H1 (cell line): Measurements from ENCODE around the gene PRR5L. TPM values are rescaled to one million over a fixed set of nuclear protein-coding genes. Genes with fewer than 3 reads are reported as not detected.

ENCODE experiments used
- CTCF ChIA-PET: fragments of 300-600 bp; sonication (Branson Sonifier 250); formaldehyde crosslinking; loops from one replicate; lab custom pipeline; 2021; ENCODE audit not compliant: partially characterized antibody; lab: Charles Lee
- POLR2A ChIA-PET: fragments of 300-600 bp; sonication (Branson Sonifier 250); formaldehyde crosslinking; loops from one replicate; lab custom pipeline; 2021; ENCODE audit warnings: inconsistent platforms; ENCODE audit not compliant: partially characterized antibody; lab: Charles Lee
- DNase-seq, 2 experiments: peaks; one replicate each; pipeline versions ENCODE4 v3.0.0 to v3.0.0-alpha.2; 2010 to 2022; ENCODE audit warnings: low spot score in 2 of 2, low read depth in 1 of 2, mixed read lengths in 1 of 2
- FAIRE-seq: peaks from 2 replicates; lab custom pipeline; 2011; peaks lifted over from hg19 to GRCh38; lab: Jason Lieb, UNC
- H2AFZ ChIP-seq: 2 replicates; pipeline ENCODE4 v1.8.1; 2012; ENCODE audit warnings: low read length, inconsistent platforms
- H2AK5ac ChIP-seq: 2 replicates; pipeline ENCODE4 v1.6.1; 2013; ENCODE audit warnings: low read depth, low read length
- H2BK120ac ChIP-seq: replicated peaks from 2 replicates; pipeline ENCODE3; 2013; ENCODE audit warnings: low read depth, low read length, inconsistent platforms
- H2BK12ac ChIP-seq: 2 replicates; pipeline ENCODE4 v1.6.1; 2013; ENCODE audit warnings: low read depth, low read length
- H2BK15ac ChIP-seq: 2 replicates; pipeline ENCODE4 v1.6.1; 2013; ENCODE audit warnings: low read length
- H2BK20ac ChIP-seq: 2 replicates; pipeline ENCODE4 v1.6.1; 2013; ENCODE audit warnings: low read length
- H2BK5ac ChIP-seq: 2 replicates; pipeline ENCODE4 v1.6.1; 2013; ENCODE audit warnings: low read depth, low read length
- H3K14ac ChIP-seq: 2 replicates; pipeline ENCODE4 v1.6.1; 2013; ENCODE audit warnings: inconsistent platforms; ENCODE audit not compliant: insufficient read length
- H3K18ac ChIP-seq: 2 replicates; pipeline ENCODE4 v1.6.1; 2013; ENCODE audit warnings: low read length; ENCODE audit errors: extremely low read depth
- H3K23ac ChIP-seq: 2 replicates; pipeline ENCODE4 v1.6.1; 2013; ENCODE audit warnings: inconsistent platforms; ENCODE audit not compliant: insufficient read length
- H3K23me2 ChIP-seq: 2 replicates; pipeline ENCODE4 v1.6.1; 2013; ENCODE audit warnings: low read depth, low read length
- H3K27ac ChIP-seq: 2 replicates; pipeline ENCODE4 v1.6.1; 2011; ENCODE audit warnings: low read depth, low read length, inconsistent platforms
- H3K27me3 ChIP-seq, 4 experiments: replicated peaks in 1 of 4; 1 replicate in 1 of 4; 2 replicates in 3 of 4; pipeline versions ENCODE4 v1.6.1 to v1.8.1; 2011 to 2013; ENCODE audit warnings: low read length in 3 of 4, mild to moderate bottlenecking in 3 of 4, inconsistent platforms in 2 of 4, mixed read lengths in 2 of 4, moderate library complexity in 1 of 4; ENCODE audit not compliant: control insufficient read depth in 3 of 4, insufficient read depth in 3 of 4; ENCODE audit errors: extremely low read depth in 1 of 4
- H3K36me3 ChIP-seq, 4 experiments: 2 replicates each; pipeline versions ENCODE4 v1.6.1 to v1.8.1; 2011 to 2013; ENCODE audit warnings: mild to moderate bottlenecking in 4 of 4, low read length in 3 of 4, moderate library complexity in 2 of 4, control low read depth in 1 of 4, inconsistent platforms in 1 of 4; ENCODE audit not compliant: insufficient read depth in 4 of 4, control insufficient read depth in 2 of 4
- H3K4ac ChIP-seq: replicated peaks from 2 replicates; pipeline ENCODE3; 2013; ENCODE audit warnings: low read length, low read depth, mixed read lengths, inconsistent platforms; ENCODE audit not compliant: insufficient read length
- H3K4me1 ChIP-seq, 4 experiments: replicated peaks in 1 of 4; 1 replicate in 1 of 4; 2 replicates in 3 of 4; pipeline versions ENCODE4 v1.6.1 to v1.8.1; 2011 to 2013; ENCODE audit warnings: low read length in 3 of 4, inconsistent platforms in 2 of 4, mixed read lengths in 1 of 4; ENCODE audit not compliant: insufficient read depth in 4 of 4, control insufficient read depth in 3 of 4
- H3K4me2 ChIP-seq, 2 experiments: 2 replicates each; pipeline versions ENCODE4 v1.6.1 to v1.8.1; 2011 to 2013; ENCODE audit warnings: low read depth in 2 of 2, low read length in 2 of 2, control low read depth in 1 of 2, inconsistent platforms in 1 of 2, mild to moderate bottlenecking in 1 of 2; ENCODE audit not compliant: insufficient read depth in 1 of 2
- H3K4me3 ChIP-seq, 4 experiments: fragments of 200-600, 300-600 bp in 1 of 4; sonication (generic), shearing (Covaris generic), sonication (Bioruptor Twin) in 1 of 4; 2 replicates each; pipeline versions ENCODE4 v1.5.1 to v1.8.1; 2011 to 2016; ENCODE audit warnings: low read length in 4 of 4, low read depth in 3 of 4, control low read depth in 2 of 4, inconsistent platforms in 2 of 4, mild to moderate bottlenecking in 2 of 4, mixed read lengths in 1 of 4, moderate library complexity in 1 of 4; ENCODE audit not compliant: insufficient read depth in 2 of 4; ENCODE audit errors: extremely low read depth in 1 of 4
- H3K56ac ChIP-seq: replicated peaks from 2 replicates; pipeline ENCODE3; 2013; ENCODE audit warnings: low read depth, mild to moderate bottlenecking, mixed read lengths, low read length, inconsistent platforms; ENCODE audit not compliant: insufficient read length
- H3K79me1 ChIP-seq: 2 replicates; pipeline ENCODE4 v1.6.1; 2013; ENCODE audit warnings: low read depth, low read length, control low read depth
- H3K79me2 ChIP-seq, 2 experiments: 2 replicates each; pipeline versions ENCODE4 v1.6.1 to v1.8.1; 2012 to 2013; ENCODE audit warnings: low read length in 2 of 2, mild to moderate bottlenecking in 2 of 2, inconsistent platforms in 1 of 2; ENCODE audit not compliant: insufficient read depth in 2 of 2, control insufficient read depth in 1 of 2
- H3K9ac ChIP-seq, 4 experiments: replicated peaks in 1 of 4; 1 replicate in 1 of 4; 2 replicates in 3 of 4; pipeline versions ENCODE4 v1.6.1 to v1.8.1; 2011 to 2013; ENCODE audit warnings: low read depth in 3 of 4, low read length in 3 of 4, control low read depth in 2 of 4, mild to moderate bottlenecking in 2 of 4, moderate library complexity in 2 of 4, inconsistent platforms in 1 of 4; ENCODE audit errors: extremely low read depth in 1 of 4
- H3K9me3 ChIP-seq, 2 experiments: 2 replicates each; pipeline versions ENCODE4 v1.6.1 to v1.8.1; 2012 to 2013; ENCODE audit warnings: mild to moderate bottlenecking in 2 of 2, moderate library complexity in 2 of 2, control low read depth in 1 of 2, inconsistent platforms in 1 of 2, low read depth in 1 of 2, low read length in 1 of 2, mixed read lengths in 1 of 2; ENCODE audit not compliant: insufficient read depth in 2 of 2
- H4K20me1 ChIP-seq, 2 experiments: replicated peaks in 1 of 2; 2 replicates each; pipeline versions ENCODE3 to v1.8.1; 2011 to 2013; ENCODE audit warnings: inconsistent platforms in 2 of 2, low read length in 2 of 2, mild to moderate bottlenecking in 1 of 2; ENCODE audit not compliant: insufficient read depth in 2 of 2, control insufficient read depth in 1 of 2
- H4K5ac ChIP-seq: 2 replicates; pipeline ENCODE4 v1.6.1; 2013; ENCODE audit warnings: low read length, low read depth, mixed read lengths, inconsistent platforms; ENCODE audit not compliant: insufficient read length
- H4K8ac ChIP-seq: 2 replicates; pipeline ENCODE4 v1.8.0; 2013; ENCODE audit warnings: mild to moderate bottlenecking, moderate library complexity, low read length, inconsistent platforms; ENCODE audit not compliant: insufficient read depth; ENCODE audit errors: extremely low read depth
- H4K91ac ChIP-seq: replicated peaks from 2 replicates; pipeline ENCODE3; 2013; ENCODE audit warnings: low read length, mixed read lengths, inconsistent platforms; ENCODE audit not compliant: insufficient read length
- ATF3 ChIP-seq: IDR thresholded peaks from 2 replicates; pipeline ENCODE4 v1.6.1; 2011; ENCODE audit warnings: low read depth, mild to moderate bottlenecking, low read length; ENCODE audit not compliant: insufficient read depth
- BCL11A ChIP-seq, 2 experiments: IDR thresholded peaks; one replicate each; pipeline ENCODE4 v1.6.1; 2011; ENCODE audit warnings: low read depth in 2 of 2, low read length in 2 of 2, mild to moderate bottlenecking in 2 of 2
- CBX5 ChIP-seq: fragments of 300-800, 300-1000 bp; sonication (generic); IDR thresholded peaks from 2 replicates; pipeline ENCODE4 v1.7.1; 2016; ENCODE audit warnings: antibody characterized with exemption, low read length, low read depth
- CBX8 ChIP-seq: fragments of 300-800, 300-1000 bp; sonication (generic); IDR thresholded peaks from 2 replicates; pipeline ENCODE4 v1.7.1; 2016; ENCODE audit warnings: low read depth, low read length, borderline replicate concordance
- CHD2 ChIP-seq: IDR thresholded peaks from 2 replicates; pipeline ENCODE4 v1.6.1; 2012; ENCODE audit warnings: low read length, improper control_type of control experiment
- GTF2F1 ChIP-seq: IDR thresholded peaks from 2 replicates; pipeline ENCODE4 v1.6.1; 2012; ENCODE audit warnings: low read depth, low read length, improper control_type of control experiment, borderline replicate concordance
- HDAC6 ChIP-seq: IDR thresholded peaks from one replicate; pipeline ENCODE4 v1.7.1; 2012; ENCODE audit warnings: low read depth, mild to moderate bottlenecking, inconsistent platforms, low read length, moderate library complexity
- KDM1A ChIP-seq: fragments of 200-600, 300-600 bp; sonication (generic); IDR thresholded peaks from 2 replicates; pipeline ENCODE4 v1.7.1; 2016; ENCODE audit warnings: mild to moderate bottlenecking, low read length, borderline replicate concordance
- MAFK ChIP-seq: IDR thresholded peaks from 2 replicates; pipeline ENCODE4 v1.6.1; 2012; ENCODE audit warnings: low read depth, mild to moderate bottlenecking, improper control_type of control experiment, low read length
- NRF1 ChIP-seq: IDR thresholded peaks from 2 replicates; pipeline ENCODE4 v1.6.1; 2011; ENCODE audit warnings: mild to moderate bottlenecking, low read depth, low read length, improper control_type of control experiment
- POLR2AphosphoS5 ChIP-seq: IDR thresholded peaks from 2 replicates; pipeline ENCODE4 v1.6.1; 2011; ENCODE audit warnings: low read depth, low read length
- RBBP5 ChIP-seq: IDR thresholded peaks from 2 replicates; pipeline ENCODE4 v1.7.1; 2012; ENCODE audit warnings: low read depth, mild to moderate bottlenecking, inconsistent platforms, low read length, moderate library complexity, borderline replicate concordance
- SIN3A ChIP-seq, 2 experiments: IDR thresholded peaks in 1 of 2; conservative IDR thresholded peaks in 1 of 2; 2 replicates each; pipeline ENCODE4 v1.6.1; 2011 to 2012; ENCODE audit warnings: low read length in 2 of 2, improper control_type of control experiment in 1 of 2, low read depth in 1 of 2, mild to moderate bottlenecking in 1 of 2
- SP1 ChIP-seq: IDR thresholded peaks from 2 replicates; pipeline ENCODE4 v1.6.1; 2011; ENCODE audit warnings: low read depth, low read length
- WGBS, 2 experiments: shearing (Covaris generic) in 1 of 2; methylation state at CpG; one replicate each; pipeline versions ENCODE4 v1.1.6 to v1.1.7; 2013 to 2015; ENCODE audit warnings: low lambda C conversion rate in 2 of 2, mixed read lengths in 2 of 2, inconsistent platforms in 1 of 2, low coverage in 1 of 2, missing lambda C conversion rate in 1 of 2; ENCODE audit not compliant: insufficient replicate concordance in 2 of 2, insufficient coverage in 1 of 2, insufficient read length in 1 of 2; ENCODE audit errors: extremely low coverage in 1 of 2, missing lambda C conversion rate in 1 of 2; 5-methylcytosine and 5-hydroxymethylcytosine counted together
- polyA plus RNA-seq, 7 experiments: library from polyadenylated mRNA; depleted of rRNA in 3 of 7; stranded (reverse) in 5 of 7; unstranded in 2 of 7; fragments of >200 nt in 5 of 7; fragments of 200-250 nt in 2 of 7; gene quantifications; 1 replicate in 5 of 7; 2 replicates in 1 of 7; 4 replicates in 1 of 7; pipeline versions ENCODE4 v1.2.1 to v1.2.3, GENCODE V29; 2011 to 2013; ENCODE audit warnings: missing spikeins in 2 of 7, mixed read lengths in 2 of 7
- total RNA-seq: library from RNA; stranded (reverse); fragmentation: NEBNext Ultra II Directional; extraction: Animal tissue kit (Norgen Biotek cat#: 25700); gene quantifications from 2 replicates; pipeline ENCODE4 v1.2.1, GENCODE V29; 2021

Gene PRR5L
- total and polyA plus RNA-seq, 2 of the 8 experiments (the other 6 are each of a cell fraction or from before 2014, with no cell fraction given), result 6.6 to 10.1 TPM

- Histone ChIP-seq H3K36me3 (peaks cover 0 to 24% (median 0%) of the 10 kb centered on the region in 4 experiments; a peak in 4 of 8 replicates), H2BK120ac (no peak overlapping the region), H3K23ac (no peak overlapping the region), H3K4me1 (no peaks in the 10 kb centered on the region), H3K9ac (no peak overlapping the region), H3K23me2 (no peaks in the 10 kb centered on the region), H3K4me3 (no peak overlapping the region), H3K79me1 (no peaks in the 10 kb centered on the region), H2BK20ac (no peak overlapping the region), H4K5ac (no peak overlapping the region), H2BK15ac (no peak overlapping the region), H3K14ac (no peak overlapping the region), H2BK5ac (no peak overlapping the region), H4K91ac (no peak overlapping the region), H3K18ac (no peak overlapping the region), H3K79me2 (no peaks in the 10 kb centered on the region), H2AFZ (no peak overlapping the region), H2BK12ac (no peak overlapping the region), H2AK5ac (no peak overlapping the region), H4K20me1 (peaks cover 0 to 4% of the 10 kb centered on the region in 2 experiments), H3K9me3 (no peaks in the 10 kb centered on the region), H3K56ac (no peak overlapping the region), H3K4ac (no peak overlapping the region), H3K4me2 (no peak overlapping the region), H3K27me3 (no peaks in the 10 kb centered on the region), H3K27ac (no peak overlapping the region), H4K8ac (no peak overlapping the region)
- no peak for FAIRE-seq
- POLR2A ChIA-PET, result interaction anchor here (1.4 kb wide), 1 partner anchor 8 kb away, joined by 3 read pairs; no protein-coding TSS in a partner anchor
- 88% methylated on average over 1 of the region's 1 CpG; no CpG with 5 or more reads in 1 of the 2 experiments for WGBS, 2 experiments
- no peak for DNase-seq
- CTCF ChIA-PET, result interaction anchor here (0.6 to 2.5 kb wide), 4 partner anchors 10 to 146 kb away, joined by 3 to 8 read pairs (median 6); partner anchors contain the start of gene TRAF6
- no peak for TF ChIP-seq CBX8
- no peak for TF ChIP-seq CHD2
- no peak for TF ChIP-seq SIN3A (conservative IDR thresholded peaks at IDR 0.05 in 1 of 2, IDR thresholded peaks at IDR 0.05 in 1 of 2; ENCODE audit: low read depth in 1 of 2, low read length in 2 of 2)
- TF ChIP-seq BCL11A (IDR thresholded peaks at IDR 0.05; ENCODE audit: low read depth in 2 of 2, low read length in 2 of 2), result no peak
- no peak for TF ChIP-seq ATF3
- TF ChIP-seq RBBP5, result no peak
- no peak for TF ChIP-seq MAFK
- no peak for TF ChIP-seq CBX5
- TF ChIP-seq HDAC6, result no peak
- TF ChIP-seq GTF2F1, result no peak
- no peak for TF ChIP-seq SP1
- TF ChIP-seq KDM1A, result no peak
- no peak for TF ChIP-seq POLR2AphosphoS5
- TF ChIP-seq NRF1, result no peak
Observed at GRCh38 chr11:36500315-36500721, 204.2 kb downstream of the PRR5L start.
